ENCODE data around the gene RTL10.
"Not testable (repeated sequence)": the region's sequence is repeated elsewhere in the genome, so short reads cannot be mapped to it uniquely, and the experiment has no call there.

Gene RTL10

DNA sequence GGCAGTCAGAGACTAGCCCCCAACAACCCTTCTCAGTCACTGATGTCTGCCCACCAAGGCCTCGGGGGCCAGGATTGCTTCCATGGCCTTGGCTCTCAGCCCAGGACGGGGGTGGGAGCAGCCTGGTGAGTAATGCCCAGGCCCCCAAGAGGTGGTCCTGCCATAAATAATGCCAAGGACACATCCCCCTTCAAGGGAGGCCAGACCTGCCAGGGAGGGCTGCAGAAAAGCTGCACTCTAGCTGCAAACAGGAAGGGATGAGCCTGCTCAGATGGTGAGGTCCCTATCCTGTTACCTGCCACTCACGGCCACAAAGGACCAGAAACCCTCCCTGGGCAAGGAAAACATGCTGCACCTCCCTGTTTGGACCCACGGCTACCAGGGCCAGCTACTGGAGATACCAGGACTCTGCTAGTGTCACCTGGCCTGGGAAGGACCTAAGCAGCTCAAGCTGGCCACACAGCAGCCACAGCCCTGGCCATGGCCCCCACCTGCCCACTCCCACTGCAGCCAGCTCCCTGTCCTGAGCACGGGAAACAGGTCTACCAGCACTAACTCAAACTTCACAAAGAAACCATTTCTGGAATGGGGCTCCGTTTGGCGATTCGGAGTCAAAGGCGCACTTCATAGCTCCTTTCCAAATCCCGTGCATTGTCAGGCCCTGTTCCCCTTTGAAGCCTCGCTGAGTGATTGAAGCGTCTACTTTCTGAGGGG is 12.1 kb downstream of the RTL10 start:
- DNase-seq = no peak

DNA sequence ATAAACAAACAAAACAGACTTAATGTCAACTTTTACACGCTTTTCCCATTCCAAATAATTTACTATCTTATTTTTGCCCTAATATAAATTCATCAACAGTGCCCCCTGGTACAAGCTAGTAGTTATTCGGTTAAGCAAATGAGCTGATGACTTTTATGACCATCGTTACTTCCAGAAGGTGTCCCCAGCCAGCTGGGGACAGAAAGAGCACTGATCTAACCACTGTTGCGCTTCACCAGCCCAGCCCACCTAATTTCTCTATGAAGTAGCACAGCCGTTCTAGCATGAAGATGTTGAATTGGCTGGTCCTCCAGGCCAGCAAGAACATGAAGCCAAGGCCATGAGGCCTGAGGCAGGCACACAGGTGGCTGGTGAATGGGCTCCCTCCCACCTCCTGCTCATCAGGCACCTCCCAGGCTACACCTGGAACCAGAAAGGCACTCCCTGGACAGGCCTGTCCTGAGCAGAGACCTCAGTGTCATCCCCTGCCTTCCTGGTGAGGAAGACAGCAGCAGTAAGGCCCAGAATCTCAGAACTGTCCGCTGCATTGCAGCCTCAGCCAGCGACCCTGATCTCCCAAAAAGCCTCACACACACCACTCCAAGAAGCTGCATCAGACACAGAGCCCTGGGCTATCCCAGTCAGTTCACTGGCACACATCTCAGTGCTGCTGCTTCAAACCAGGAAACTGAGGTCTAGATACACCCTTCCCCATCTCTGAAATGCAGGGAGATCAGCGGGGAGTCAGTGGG is 12.9 kb downstream of the RTL10 start:
- DNase-seq = no peak

- no peak for DNase-seq
Measured at GRCh38 chr22:19840955-19841640, 13.6 kb downstream of the RTL10 start.

DNA sequence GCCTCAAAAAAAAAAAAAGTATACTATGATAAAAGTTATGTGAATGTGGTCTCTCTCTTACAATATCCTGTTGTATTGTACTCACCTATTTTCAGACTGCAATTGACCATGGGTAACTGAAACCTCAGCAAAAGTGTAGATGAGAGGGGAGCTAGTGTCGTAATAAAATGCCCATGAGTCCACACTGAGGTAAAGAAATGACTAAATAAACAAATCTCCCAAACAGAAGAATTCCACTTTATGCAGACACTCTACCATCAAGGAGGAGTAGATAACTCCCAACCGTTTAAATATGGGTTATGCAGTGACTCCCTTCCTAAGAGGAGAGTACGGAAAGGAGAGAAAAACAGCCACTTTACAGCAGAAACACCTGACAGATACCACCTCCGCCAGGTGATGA is 14.6 kb downstream of the RTL10 start:
- no peak for DNase-seq

- no peak for DNase-seq
Measured at GRCh38 chr22:19837915-19838314, 16.8 kb downstream of the RTL10 start.

DNA sequence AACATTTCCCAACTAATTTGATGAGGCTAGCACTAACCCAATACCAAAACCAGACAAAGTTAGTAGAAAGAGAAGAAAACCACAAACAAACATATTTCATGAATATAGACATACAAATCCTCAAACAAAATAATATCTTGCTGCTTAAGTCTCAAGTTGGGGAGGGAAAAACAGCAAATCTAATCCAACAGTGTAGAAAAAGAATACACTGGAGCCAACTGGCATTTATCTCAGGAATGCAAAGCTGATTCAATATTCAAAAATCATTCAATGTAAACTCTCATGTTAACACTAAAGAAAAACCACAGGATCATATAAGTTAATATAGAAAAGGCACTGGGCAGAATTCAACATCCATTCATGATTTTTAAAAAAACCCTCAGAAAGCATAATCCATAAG is 18.2 kb downstream of the RTL10 start:
- DNase-seq = no peak

DNA sequence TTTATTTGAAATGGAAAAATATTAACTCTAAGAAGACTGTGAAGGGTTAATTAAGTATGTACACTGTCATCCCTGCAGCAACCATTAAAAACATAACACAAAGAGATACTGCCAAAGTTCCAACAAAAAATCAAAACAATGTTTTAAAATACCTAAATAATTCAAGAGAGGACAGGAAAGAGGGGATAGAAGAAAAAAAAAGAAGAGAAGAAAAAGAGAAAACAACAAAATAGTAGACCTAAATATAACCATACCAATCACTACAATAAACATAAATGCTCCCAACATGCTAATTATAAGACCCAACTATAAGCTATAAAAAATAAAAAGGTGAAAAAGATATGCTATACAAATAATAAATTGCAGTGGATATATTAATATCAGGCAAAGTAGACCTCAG is 20.1 kb downstream of the RTL10 start:
- DNase-seq = no peak

DNA sequence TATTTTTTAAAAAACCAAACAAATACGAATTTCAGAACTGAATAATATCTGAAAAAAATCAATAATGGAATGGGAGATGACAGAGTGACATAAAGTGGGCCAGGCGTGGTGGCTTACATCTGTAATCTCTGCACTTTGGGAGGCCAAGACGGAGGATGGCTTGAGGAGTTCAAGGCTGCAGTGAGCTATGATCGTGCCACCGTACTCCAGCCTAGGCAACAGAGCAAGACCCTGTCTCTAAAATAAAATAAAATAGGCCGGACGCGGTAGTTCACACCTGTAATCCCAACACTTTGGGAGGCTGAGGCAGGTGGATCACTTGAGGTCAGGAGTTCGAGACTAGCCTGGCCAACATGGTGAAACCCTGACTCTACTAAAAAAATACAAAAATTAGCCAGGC is 21.3 kb downstream of the RTL10 start:
- DNase-seq = not testable (repeated sequence)

- no peak for DNase-seq
Measured at GRCh38 chr22:19832476-19833108, 22.1 kb downstream of the RTL10 start.

DNA sequence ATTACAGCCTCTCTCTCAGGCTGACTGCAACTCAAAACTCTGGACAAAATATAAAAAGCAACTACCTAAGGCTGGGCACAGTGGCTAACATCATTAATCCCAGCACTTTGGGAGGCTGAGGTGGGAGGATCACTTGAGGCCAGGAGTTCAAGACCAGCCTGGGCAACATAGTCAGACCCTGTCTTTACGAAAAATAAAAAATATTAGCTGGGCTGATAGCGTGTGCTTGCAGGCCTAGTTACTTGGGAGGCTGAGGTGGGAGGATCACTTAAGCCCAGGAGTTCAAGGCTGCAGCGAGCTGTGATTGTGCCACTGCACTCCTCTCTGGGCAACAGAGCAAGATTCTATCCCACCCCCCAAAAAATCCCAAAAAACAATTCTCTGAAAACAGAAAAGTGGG is 22.7 kb downstream of the RTL10 start:
- DNase-seq = not testable (repeated sequence)

DNA sequence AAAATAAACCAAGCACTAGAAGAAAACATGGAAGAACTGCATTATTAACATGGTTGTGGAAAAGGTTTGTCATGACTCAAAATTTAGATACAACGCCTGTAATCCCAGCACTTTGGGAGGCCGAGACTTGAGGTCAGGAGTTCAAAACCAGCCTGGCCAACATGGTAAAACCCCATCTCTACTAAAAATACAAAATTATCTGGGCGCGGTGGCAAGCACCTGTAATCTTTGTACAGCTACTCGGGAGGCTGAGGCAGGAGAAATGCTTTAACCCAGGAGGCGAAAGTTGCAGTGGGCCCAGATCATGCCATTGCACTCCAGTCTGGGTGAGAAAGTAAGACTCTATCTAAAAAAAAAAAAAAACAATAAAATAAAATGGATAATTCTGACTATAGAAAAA is 23.7 kb downstream of the RTL10 start:
- no peak for DNase-seq

DNA sequence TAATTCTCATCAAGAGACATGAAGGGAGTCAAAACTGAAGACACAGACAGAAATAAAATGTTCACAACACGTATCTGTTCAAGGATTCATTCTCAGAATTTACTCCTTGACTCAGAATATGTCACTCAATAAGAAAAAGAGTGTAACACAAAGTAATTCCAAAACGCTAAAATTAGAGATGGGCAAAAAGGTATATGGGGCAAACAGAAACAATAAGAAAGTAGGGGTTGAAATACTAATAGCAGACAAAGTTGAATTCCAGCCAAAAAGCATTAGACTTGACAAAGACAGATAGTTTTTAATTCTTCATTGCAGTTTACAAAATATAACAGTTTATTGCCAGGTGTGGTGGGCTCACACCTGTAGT is 26.7 kb downstream of the RTL10 start:
- DNase-seq = no peak

- no peak for DNase-seq
Measured at GRCh38 chr22:19827341-19828034, 27.2 kb downstream of the RTL10 start.

GRCh38 chr22:19826619-19826950 is 28.1 kb downstream of the RTL10 start:
- no peak for DNase-seq

- no peak for DNase-seq
Measured at GRCh38 chr22:19825904-19826618, 28.6 kb downstream of the RTL10 start.

GRCh38 chr22:19824926-19825339 is 29.7 kb downstream of the RTL10 start:
- no peak for DNase-seq

DNA sequence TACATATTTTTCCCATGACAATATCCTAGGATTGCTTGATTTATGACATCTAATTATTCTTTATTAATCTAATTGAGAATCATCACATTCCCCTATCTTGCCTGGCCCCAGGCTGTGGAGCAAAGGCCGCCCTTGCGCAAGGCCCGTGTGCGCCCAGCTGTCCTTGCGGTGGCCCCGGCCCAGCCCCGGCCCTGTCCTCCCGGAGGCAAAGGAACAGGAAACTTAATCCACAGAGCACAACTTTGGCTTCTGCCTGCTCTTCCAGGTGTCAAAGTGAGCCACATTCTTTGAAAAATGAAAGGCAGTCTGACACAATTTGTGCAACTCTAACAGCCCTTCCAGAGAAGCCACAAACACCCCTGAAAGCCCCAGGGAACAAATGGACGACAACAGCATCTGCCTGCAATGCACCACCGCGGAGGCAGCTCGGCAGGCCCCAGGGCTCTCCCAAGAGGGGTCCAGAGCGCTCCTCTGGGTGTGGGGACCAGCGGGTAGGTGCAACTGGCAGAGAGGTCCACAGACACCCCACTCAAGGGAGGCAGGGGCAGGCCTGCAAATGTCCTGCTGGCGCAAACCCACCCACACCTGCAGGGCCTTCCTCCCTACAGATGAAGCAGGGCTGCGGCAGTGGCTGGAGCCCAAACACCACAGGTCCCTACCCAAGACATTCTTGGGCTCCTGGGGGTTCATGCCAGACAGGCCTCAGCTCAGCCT is 30.3 kb downstream of the RTL10 start:
- DNase-seq = no peak

DNA sequence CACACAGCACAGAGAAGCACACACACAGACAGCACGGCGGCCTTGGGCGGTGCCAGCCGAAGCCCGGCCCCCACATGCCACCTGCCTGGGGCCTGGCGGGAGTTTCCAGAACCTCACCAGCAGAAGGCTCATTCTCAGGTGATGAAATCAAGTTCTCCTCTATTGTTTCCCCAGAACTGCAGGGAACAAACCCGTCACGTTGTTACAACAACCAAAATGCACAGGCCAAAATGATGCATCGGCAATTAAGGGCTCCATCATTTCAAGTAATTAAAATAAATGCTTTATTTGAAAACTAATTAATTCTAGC is 30.8 kb downstream of the RTL10 start:
- no peak for DNase-seq

- no peak for DNase-seq
Measured at GRCh38 chr22:19823191-19823901, 31.3 kb downstream of the RTL10 start.

GRCh38 chr22:19822301-19823117 is 32.2 kb downstream of the RTL10 start:
- DNase-seq = no peak
